ENCODE measurements around the gene SALL3.

- no peak for TF ChIP-seq CTCF (IDR thresholded peaks at IDR 0.05)
- TF ChIP-seq POLR2AphosphoS5 (IDR thresholded peaks at IDR 0.05), result no peak
- TF ChIP-seq POLR2A (IDR thresholded peaks at IDR 0.05), result no peak
- TF ChIP-seq EP300 (IDR thresholded peaks at IDR 0.05), result no peak
These were observed 14.4 kb downstream of the SALL3 start for GRCh38 chr18:78994000-78994399.
